Effector CD4-positive, alpha-beta T cell (primary cell): ENCODE data around the gene FAXC.
"Not testable (repeated sequence)": the region's sequence is repeated elsewhere in the genome, so short reads cannot be mapped to it uniquely, and the experiment has no call there.

Experiments used
- DNase-seq: peaks from one replicate; pipeline ENCODE4 v3.0.0-alpha.2; 2020

The FAXC gene

GRCh38 chr6:99276747-99277146, 72.7 kb downstream of the FAXC start:
- no peak for DNase-seq

- DNase-seq = no peak
Observed at GRCh38 chr6:99270826-99271225, 78.6 kb downstream of the FAXC start.

- DNase-seq = no peak
Observed at GRCh38 chr6:99270030-99270429, 79.4 kb downstream of the FAXC start.

- no peak for DNase-seq
Observed at GRCh38 chr6:99269207-99269606, 80.3 kb downstream of the FAXC start.

GRCh38 chr6:99266996-99267395, 82.5 kb downstream of the FAXC start:
- not testable (repeated sequence) for DNase-seq

- DNase-seq = not testable (repeated sequence)
Observed at GRCh38 chr6:99265447-99265846, 84.0 kb downstream of the FAXC start.

- DNase-seq = no peak
Observed at GRCh38 chr6:99254616-99255550, 94.6 kb downstream of the FAXC start.

GRCh38 chr6:99253271-99253670, 96.2 kb downstream of the FAXC start:
- no peak for DNase-seq

- DNase-seq = no peak
Observed at GRCh38 chr6:99252421-99252820, 97.1 kb downstream of the FAXC start.

- DNase-seq = no peak
Observed at GRCh38 chr6:99250476-99250875, 99.0 kb downstream of the FAXC start.

GRCh38 chr6:99246602-99247001, 102.9 kb downstream of the FAXC start:
- no peak for DNase-seq

GRCh38 chr6:99241905-99242534, 107.5 kb downstream of the FAXC start:
- DNase-seq = no peak

GRCh38 chr6:99236010-99236409, 113.5 kb downstream of the FAXC start:
- no peak for DNase-seq

GRCh38 chr6:99233219-99233618, 116.3 kb downstream of the FAXC start:
- DNase-seq = no peak

- DNase-seq = no peak
Observed at GRCh38 chr6:99232056-99232455, 117.4 kb downstream of the FAXC start.

GRCh38 chr6:99225172-99225571, 124.3 kb downstream of the FAXC start:
- DNase-seq = no peak
